A549 (cell line): ENCODE measurements around the gene TRAF7. TPM values are rescaled to one million over a fixed set of nuclear protein-coding genes. Genes with fewer than 3 reads are reported as not detected.
A peak's percentile ranks its signal among the peaks of the same experiment; 100 is the strongest.
"Not testable (repeated sequence)": the region's sequence is repeated elsewhere in the genome, so short reads cannot be mapped to it uniquely, and the experiment has no call there.

Source experiments
- ATAC-seq, 2 experiments: fragments of 200-7000 bp in 1 of 2; fragments of >200 bp in 1 of 2; cut with Nextera tagmentation in 1 of 2; cut with Tn5 transposase in 1 of 2; 3 replicates each; pipeline versions ENCODE4 v1.8.0 to v1.9.1; 2018 to 2020; ENCODE audit warnings: mild to moderate bottlenecking in 1 of 2, moderate library complexity in 1 of 2
- CTCF ChIA-PET: fragments of 300-600 bp; sonication (Branson Sonifier 250); formaldehyde crosslinking; extraction: SDS; loops from one replicate; lab custom pipeline; 2021; ENCODE audit warnings: antibody characterized with exemption, inconsistent platforms; lab: Yijun Ruan, JAX
- POLR2A ChIA-PET: fragments of 350-600 bp; formaldehyde crosslinking; extraction: SDS; loops from one replicate; lab custom pipeline; 2021; ENCODE audit warnings: antibody characterized with exemption, inconsistent platforms; lab: Yijun Ruan, JAX
- DNase-seq, 2 experiments: peaks; one replicate each; pipeline versions ENCODE4 v3.0.0 to v3.0.0-alpha.2; 2011 to 2016; ENCODE audit warnings: low read depth in 1 of 2, low spot score in 1 of 2
- FAIRE-seq: peaks from 2 replicates; lab custom pipeline; 2011; peaks lifted over from hg19 to GRCh38; lab: Jason Lieb, UNC
- H3K27ac ChIP-seq, 2 experiments: fragments of >200 bp; sonication (Bioruptor Twin); formaldehyde crosslinking; 3 replicates each; pipeline ENCODE4 v1.5.1; 2016 to 2017
- H3K4me1 ChIP-seq: fragments of >200 bp; sonication (Bioruptor Twin); formaldehyde crosslinking; 3 replicates; pipeline ENCODE4 v1.6.1; 2016
- H3K4me2 ChIP-seq: fragments of >200 bp; sonication (Bioruptor Twin); formaldehyde crosslinking; 3 replicates; pipeline ENCODE4 v1.6.1; 2016
- H3K4me3 ChIP-seq: fragments of >200 bp; sonication (Bioruptor Twin); formaldehyde crosslinking; 3 replicates; pipeline ENCODE4 v1.5.1; 2016
- H3K9me3 ChIP-seq: fragments of >200 bp; sonication (Bioruptor Twin); formaldehyde crosslinking; 3 replicates; pipeline ENCODE4 v1.6.1; 2016
- CBX8 ChIP-seq: fragments of 200-600 bp; sonication (generic); IDR thresholded peaks from 2 replicates; pipeline ENCODE4 v1.6.1; 2016
- CEBPB ChIP-seq, 2 experiments: fragments of >200 bp in 1 of 2; sonication (Bioruptor Twin) in 1 of 2; formaldehyde crosslinking in 1 of 2; IDR thresholded peaks; 2 replicates each; pipeline ENCODE4 v1.6.1; 2012 to 2016
- E2F6 ChIP-seq: IDR thresholded peaks from 2 replicates; pipeline ENCODE4 v1.6.1; 2012; ENCODE audit warnings: low read depth, borderline replicate concordance
- ELK1 ChIP-seq: fragments of 150-350 bp; IDR thresholded peaks from 2 replicates; pipeline ENCODE4 v1.6.1; 2014; ENCODE audit warnings: low read depth, mild to moderate bottlenecking, low read length
- FOSL2 ChIP-seq, 2 experiments: fragments of 450-650 bp in 1 of 2; fragments of >200 bp in 1 of 2; sonication (Bioruptor Twin) in 1 of 2; formaldehyde crosslinking; IDR thresholded peaks; 2 replicates each; pipeline versions ENCODE4 v1.5.0 to v1.6.1; 2016 to 2020; ENCODE audit warnings: mild to moderate bottlenecking in 1 of 2, moderate library complexity in 1 of 2
- JUN ChIP-seq, 2 experiments: fragments of >200 bp; sonication (Bioruptor Twin); formaldehyde crosslinking; IDR thresholded peaks; 2 replicates in 1 of 2; 3 replicates in 1 of 2; pipeline ENCODE4 v1.6.1; 2016 to 2017
- MAX ChIP-seq: IDR thresholded peaks from 2 replicates; pipeline ENCODE4 v1.6.1; 2012
- NPAS2 ChIP-seq: fragments of 250-450 bp; sonication (Bioruptor Pico); IDR thresholded peaks from 2 replicates; pipeline ENCODE4 v1.8.0; 2022; ENCODE audit warnings: mild to moderate bottlenecking, moderate library complexity, borderline replicate concordance
- NR3C1 ChIP-seq: fragments of >200 bp; sonication (Bioruptor Twin); formaldehyde crosslinking; IDR thresholded peaks from 3 replicates; pipeline ENCODE4 v1.6.1; 2017
- POLR2A ChIP-seq: IDR thresholded peaks from 2 replicates; pipeline ENCODE4 v1.6.1; 2012; ENCODE audit warnings: mild to moderate bottlenecking, low read length
- POLR2AphosphoS2 ChIP-seq: conservative IDR thresholded peaks from 2 replicates; pipeline ENCODE4 v1.6.1; 2012; ENCODE audit warnings: low read length, improper control_type of control experiment, inconsistent platforms
- RAD21 ChIP-seq, 2 experiments: fragments of >200 bp in 1 of 2; sonication (Bioruptor Twin) in 1 of 2; formaldehyde crosslinking in 1 of 2; IDR thresholded peaks in 1 of 2; conservative IDR thresholded peaks in 1 of 2; 2 replicates in 1 of 2; 3 replicates in 1 of 2; pipeline ENCODE4 v1.6.1; 2012 to 2018; ENCODE audit warnings: inconsistent platforms in 1 of 2
- RARB ChIP-seq: fragments of 250-450 bp; sonication (Bioruptor Pico); IDR thresholded peaks from 2 replicates; pipeline ENCODE4 v1.8.0; 2021; ENCODE audit warnings: mild to moderate bottlenecking, moderate library complexity
- RCOR1 ChIP-seq: fragments of 150-350 bp; IDR thresholded peaks from 2 replicates; pipeline ENCODE4 v1.6.1; 2014; ENCODE audit warnings: antibody characterized with exemption, low read length, low read depth
- SMC3 ChIP-seq: fragments of >200 bp; sonication (Bioruptor Twin); formaldehyde crosslinking; IDR thresholded peaks from 3 replicates; pipeline ENCODE4 v1.6.1; 2018; ENCODE audit warnings: inconsistent platforms
- TP53 ChIP-seq: fragments of 250-450 bp; sonication (Bioruptor Pico); IDR thresholded peaks from 2 replicates; pipeline ENCODE4 v1.5.0; 2021; ENCODE audit warnings: mild to moderate bottlenecking, moderate library complexity
- WGBS: methylation state at CpG from one replicate; pipeline ENCODE4 v1.1.6; 2017; ENCODE audit errors: missing lambda C conversion rate; 5-methylcytosine and 5-hydroxymethylcytosine counted together
- polyA plus RNA-seq, 4 experiments: library from polyadenylated mRNA; depleted of rRNA in 3 of 4; stranded (reverse); fragments of >200 nt; fragmentation: RNase III in 1 of 4; extraction: RNeasy Plus Mini Kit Qiagen cat#74134 plus additional on column Dnase treatment in 1 of 4; gene quantifications; 2 replicates in 3 of 4; 3 replicates in 1 of 4; pipeline ENCODE4 v1.2.3, GENCODE V29; 2011 to 2017

The TRAF7 gene
- polyA plus RNA-seq, 2 of the 4 experiments (the other 2 are of a cell fraction), result 31.9 to 50.0 TPM

GRCh38 chr16:2121325-2121724 is 34.3 kb upstream of the TRAF7 start:
- POLR2A ChIA-PET, result interaction anchor here (1.0 to 1.6 kb wide), 2 partner anchors 34 to 74 kb away, joined by 3 to 6 read pairs; partner anchors contain the start of genes NTHL1, TRAF7 and TSC2
- not testable (repeated sequence) for H3K9me3 ChIP-seq, FAIRE-seq, H3K4me2 ChIP-seq, H3K4me1 ChIP-seq, H3K4me3 ChIP-seq, H3K27ac ChIP-seq
- 0 out of 3 replicates have a peak, but pooled peaks have one; percentile 33 for TF ChIP-seq SMC3
- peak in 1 of 2 experiments; percentile 34; a peak in 3 of 5 replicates for TF ChIP-seq RAD21 (conservative IDR thresholded peaks at IDR 0.05 in 1 of 2, IDR thresholded peaks at IDR 0.05 in 1 of 2)
- CTCF ChIA-PET, result interaction anchor here (0.6 to 2.2 kb wide), 6 partner anchors 19 to 465 kb away, joined by 3 to 14 read pairs (median 3); partner anchors contain the start of gene NHERF2
- peak; percentile 57 to 78; a peak in 5 of 6 replicates for ATAC-seq
- WGBS, result 59% methylated on average over 7 of the region's 9 CpGs
- DNase-seq, result peak; percentile 2 to 54

GRCh38 chr16:2121853-2122252 is 33.7 kb upstream of the TRAF7 start:
- POLR2A ChIA-PET, result interaction anchor here (1.0 to 1.6 kb wide), 2 partner anchors 34 to 74 kb away, joined by 3 to 6 read pairs; partner anchors contain the start of genes NTHL1, TRAF7 and TSC2
- no peak overlapping the region for H3K4me3 ChIP-seq
- H3K9me3 ChIP-seq, result no peaks in the 10 kb centered on the region
- H3K4me2 ChIP-seq, result no peak overlapping the region
- H3K27ac ChIP-seq, result no peak overlapping the region
- H3K4me1 ChIP-seq, result 0 out of 3 replicates have a peak, but pooled peaks cover 3% of the 10 kb centered on the region
- 95% methylated on average over 3 of the region's 19 CpGs for WGBS
- ATAC-seq (peak in 1 of 2 experiments; percentile 28; a peak in 4 of 6 replicates), DNase-seq (no peak), FAIRE-seq (no peak)
- TF ChIP-seq SMC3 (no peak), RAD21 (conservative IDR thresholded peaks at IDR 0.05 in 1 of 2, IDR thresholded peaks at IDR 0.05 in 1 of 2) (no peak), RCOR1 (no peak), CEBPB (IDR thresholded peaks at IDR 0.05) (no peak), TP53 (CRISPR knock-in tag) (no peak), JUN (IDR thresholded peaks at IDR 0.05) (no peak), E2F6 (no peak), NPAS2 (CRISPR knock-in tag) (no peak), ELK1 (no peak), NR3C1 (no peak), POLR2AphosphoS2 (no peak), RARB (no peak), MAX (no peak), POLR2A (no peak), CBX8 (no peak)
- CTCF ChIA-PET, result interaction anchor here (1.4 to 2.2 kb wide), 2 partner anchors 19 to 117 kb away, joined by 5 to 14 read pairs; no protein-coding TSS in a partner anchor

GRCh38 chr16:2122429-2122828 is 33.2 kb upstream of the TRAF7 start:
- H3K4me1 ChIP-seq, result peaks cover 7% of the 10 kb centered on the region; the same call in 1 of the 3 replicates
- DNase-seq (no peak), FAIRE-seq (no peak), ATAC-seq (no peak)
- H3K27ac ChIP-seq, result no peak overlapping the region
- no peaks in the 10 kb centered on the region for H3K9me3 ChIP-seq
- TF ChIP-seq FOSL2 (IDR thresholded peaks at IDR 0.05), result no peak
- no peak for TF ChIP-seq FOSL2 (CRISPR knock-in tag; IDR thresholded peaks at IDR 0.05)
- no peak for TF ChIP-seq SMC3
- POLR2A ChIA-PET, result interaction anchor here (1.0 kb wide), 1 partner anchor 75 kb away, joined by 3 read pairs; the partner anchor contains the start of genes NTHL1 and TSC2
- no peak overlapping the region for H3K4me3 ChIP-seq
- CTCF ChIA-PET, result interaction anchor here (1.4 to 2.2 kb wide), 2 partner anchors 18 to 118 kb away, joined by 5 to 14 read pairs; no protein-coding TSS in a partner anchor
- 89% methylated on average over 9 of the region's 17 CpGs for WGBS
- H3K4me2 ChIP-seq, result no peak overlapping the region

- H3K4me1 ChIP-seq, H3K9me3 ChIP-seq, H3K27ac ChIP-seq, H3K4me2 ChIP-seq, POLR2A ChIA-PET, H3K4me3 ChIP-seq, DNase-seq, FAIRE-seq, ATAC-seq: not testable (repeated sequence)
- CTCF ChIA-PET, result interaction anchor here (2.2 kb wide), 1 partner anchor 18 kb away, joined by 14 read pairs; no protein-coding TSS in a partner anchor
- WGBS, result 95% methylated on average over 13 of the region's 26 CpGs
Measured at GRCh38 chr16:2122934-2123683, 32.5 kb upstream of the TRAF7 start.

GRCh38 chr16:2123706-2124376 is 31.7 kb upstream of the TRAF7 start:
- Histone ChIP-seq H3K4me1 (peaks cover 11% of the 10 kb centered on the region), H3K27ac (0 out of 6 replicates have a peak overlapping the region, but pooled peaks of 1 of the 2 experiments have one; percentile 8)
- WGBS, result 92% methylated on average over 13 of the region's 27 CpGs
- POLR2A ChIA-PET, H3K4me3 ChIP-seq, FAIRE-seq, ATAC-seq, DNase-seq, H3K4me2 ChIP-seq, H3K9me3 ChIP-seq, CTCF ChIA-PET: not testable (repeated sequence)

GRCh38 chr16:2124377-2124693 is 31.2 kb upstream of the TRAF7 start:
- FAIRE-seq, CTCF ChIA-PET, H3K4me2 ChIP-seq, DNase-seq, H3K9me3 ChIP-seq, POLR2A ChIA-PET, ATAC-seq, H3K4me3 ChIP-seq: not testable (repeated sequence)
- WGBS, result 76% methylated on average over 4 of the region's 11 CpGs
- Histone ChIP-seq H3K4me1 (peaks cover 16% of the 10 kb centered on the region), H3K27ac (0 out of 6 replicates have a peak overlapping the region, but pooled peaks of 1 of the 2 experiments have one; percentile 8)
